Stimulated activated CD4-positive, alpha-beta T cell treated with anti-CD3 and anti-CD28 coated beads, Interleukin-15, amount 100 ng/mL, for 24 hours (primary cell): Measurements from ENCODE around the gene NANS.
"Not testable (repeated sequence)": the region's sequence is repeated elsewhere in the genome, so short reads cannot be mapped to it uniquely, and the experiment has no call there.

Source experiments
- DNase-seq: peaks from one replicate; pipeline ENCODE4 v3.0.0-alpha.2; 2020

Gene NANS

GRCh38 chr9:98104445-98104881 is 47.9 kb downstream of the NANS start:
- DNase-seq, result no peak

- DNase-seq, result no peak
These were observed 48.5 kb downstream of the NANS start for GRCh38 chr9:98105006-98105405.

- no peak for DNase-seq
These were observed 51.4 kb downstream of the NANS start for GRCh38 chr9:98107926-98108325.

- no peak for DNase-seq
These were observed 52.0 kb downstream of the NANS start for GRCh38 chr9:98108531-98109031.

GRCh38 chr9:98109052-98109451 is 52.5 kb downstream of the NANS start:
- no peak for DNase-seq

GRCh38 chr9:98117097-98117496 is 60.6 kb downstream of the NANS start:
- DNase-seq, result not testable (repeated sequence)

- DNase-seq, result peak; percentile 53
These were observed 61.6 kb downstream of the NANS start for GRCh38 chr9:98117984-98118639.

- DNase-seq, result peak; percentile 82
These were observed 62.4 kb downstream of the NANS start, which contains the start of gene TRIM14 for GRCh38 chr9:98118640-98119601. TRIM14 (minus strand) TSS chr9:98119222; CDS start chr9:98119188, 34 bp downstream.

GRCh38 chr9:98120476-98120875 is 63.9 kb downstream of the NANS start:
- no peak for DNase-seq

- no peak for DNase-seq
These were observed 64.5 kb downstream of the NANS start for GRCh38 chr9:98121058-98121457.

- not testable (repeated sequence) for DNase-seq
These were observed 67.6 kb downstream of the NANS start for GRCh38 chr9:98124091-98124490.

- DNase-seq, result no peak
These were observed 68.3 kb downstream of the NANS start for GRCh38 chr9:98124637-98125426.

GRCh38 chr9:98127226-98127625 is 70.7 kb downstream of the NANS start:
- DNase-seq, result no peak

GRCh38 chr9:98128316-98128715 is 71.8 kb downstream of the NANS start:
- DNase-seq, result no peak

GRCh38 chr9:98129451-98129881 is 72.9 kb downstream of the NANS start:
- DNase-seq, result no peak

GRCh38 chr9:98130060-98130459 is 73.5 kb downstream of the NANS start:
- not testable (repeated sequence) for DNase-seq

- no peak for DNase-seq
These were observed 74.2 kb downstream of the NANS start for GRCh38 chr9:98130576-98131228.

GRCh38 chr9:98132158-98132557 is 75.6 kb downstream of the NANS start:
- DNase-seq, result no peak
